ENCODE data around the gene MYLK4.

Gene MYLK4

DNA sequence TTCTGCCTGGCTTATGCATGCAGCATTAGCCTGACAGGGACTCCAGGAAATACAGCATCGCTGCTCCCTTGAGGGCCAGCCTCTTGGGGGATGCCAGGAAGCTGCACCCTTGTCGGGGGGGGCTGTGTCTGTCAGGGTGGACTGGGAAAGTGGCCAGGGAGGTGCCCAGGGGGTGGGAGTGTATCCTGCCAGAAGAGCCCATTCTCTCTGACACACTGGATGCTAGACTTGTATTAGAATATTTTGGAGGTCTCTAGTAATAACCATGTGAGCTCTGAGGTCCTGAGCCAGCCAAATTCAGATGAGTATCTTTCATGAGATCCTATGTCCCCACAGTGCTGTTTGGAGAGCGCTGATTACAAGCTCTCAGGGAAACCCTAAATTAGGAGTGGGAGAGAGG, 89.1 kb downstream of the MYLK4 start:
- no peak for DNase-seq (ENCODE audit: low read depth in 2 of 2)

- DNase-seq (ENCODE audit: low read depth in 2 of 2) = no peak
These were observed 90.8 kb downstream of the MYLK4 start for GRCh38 chr6:2659882-2660281.

DNA sequence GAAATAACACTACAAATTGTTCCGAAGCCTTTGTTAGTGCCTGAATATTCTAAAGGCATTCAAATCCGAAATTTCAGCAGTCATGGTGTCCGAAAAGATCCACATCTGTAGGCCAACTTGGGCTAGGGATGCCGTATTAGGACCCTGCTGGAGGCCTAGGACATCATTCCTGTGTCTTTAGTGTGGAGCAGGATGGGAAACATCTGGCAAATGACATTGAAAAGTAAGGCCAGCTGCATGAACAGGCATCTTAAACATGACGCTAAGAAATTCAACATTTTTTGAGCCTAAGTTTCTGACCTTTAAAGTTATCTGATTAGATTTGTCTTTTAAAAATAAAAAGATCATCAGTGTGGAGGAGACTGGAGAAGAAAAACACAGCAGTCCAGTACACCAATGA, 91.3 kb downstream of the MYLK4 start:
- no peak for DNase-seq (ENCODE audit: low read depth in 2 of 2)

DNA sequence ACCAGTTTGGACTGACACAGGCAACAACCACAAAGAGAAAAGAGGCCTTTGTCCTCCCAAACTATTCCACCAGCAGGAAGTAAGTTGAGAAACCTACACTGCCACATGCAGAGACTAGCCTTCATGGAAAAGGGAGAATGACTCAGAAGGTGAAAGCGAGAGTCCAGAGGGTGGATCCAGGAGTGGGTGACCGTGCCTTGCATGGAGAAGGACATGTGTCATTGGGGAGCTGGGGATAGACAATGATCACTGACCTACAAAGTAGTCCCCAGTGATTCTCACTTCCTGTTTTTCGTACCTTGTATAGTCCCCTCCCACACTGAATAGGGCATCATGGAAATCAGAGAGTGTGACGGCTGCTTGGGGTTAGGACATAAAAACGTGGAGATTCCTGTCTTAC, 91.9 kb downstream of the MYLK4 start:
- no peak for DNase-seq (ENCODE audit: low read depth in 2 of 2)

DNA sequence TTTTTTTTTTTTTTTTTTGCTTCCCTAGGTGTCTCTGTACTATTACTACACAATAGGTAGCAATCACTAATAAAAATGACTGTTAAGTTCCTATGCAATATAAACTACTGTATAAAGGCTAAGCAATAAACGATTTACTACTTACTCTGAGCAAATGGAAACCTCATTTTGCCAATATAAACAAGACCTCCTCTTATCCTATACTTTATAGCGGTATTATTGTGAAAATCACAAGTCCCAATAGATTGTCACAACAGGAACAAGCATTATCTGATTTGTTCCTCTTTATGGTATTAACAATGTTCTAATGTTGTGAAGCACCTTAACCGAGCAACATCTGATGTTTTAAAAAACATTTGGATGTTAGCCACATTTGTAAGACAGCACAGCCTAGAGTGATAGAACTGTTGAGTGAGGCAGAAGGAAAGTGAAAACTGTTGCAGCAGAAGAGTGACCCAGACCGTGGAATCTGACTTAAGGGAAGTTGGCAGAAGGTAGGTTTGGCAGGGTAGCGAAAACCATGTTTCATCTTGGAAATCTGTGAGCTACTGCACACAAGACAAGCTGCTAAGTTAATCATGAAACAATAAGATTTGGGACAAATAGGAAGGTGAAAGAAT, 94.2 kb downstream of the MYLK4 start:
- no peak for DNase-seq (ENCODE audit: low read depth in 2 of 2)

GRCh38 chr6:2655844-2656433, 94.8 kb downstream of the MYLK4 start:
- DNase-seq (ENCODE audit: low read depth in 2 of 2) = no peak

- DNase-seq (ENCODE audit: low read depth in 2 of 2) = no peak
These were observed 97.2 kb downstream of the MYLK4 start for GRCh38 chr6:2653369-2654032.

GRCh38 chr6:2652611-2653010, 98.1 kb downstream of the MYLK4 start:
- no peak for DNase-seq (ENCODE audit: low read depth in 2 of 2)

GRCh38 chr6:2651961-2652360, 98.8 kb downstream of the MYLK4 start:
- DNase-seq (ENCODE audit: low read depth in 2 of 2) = no peak

DNA sequence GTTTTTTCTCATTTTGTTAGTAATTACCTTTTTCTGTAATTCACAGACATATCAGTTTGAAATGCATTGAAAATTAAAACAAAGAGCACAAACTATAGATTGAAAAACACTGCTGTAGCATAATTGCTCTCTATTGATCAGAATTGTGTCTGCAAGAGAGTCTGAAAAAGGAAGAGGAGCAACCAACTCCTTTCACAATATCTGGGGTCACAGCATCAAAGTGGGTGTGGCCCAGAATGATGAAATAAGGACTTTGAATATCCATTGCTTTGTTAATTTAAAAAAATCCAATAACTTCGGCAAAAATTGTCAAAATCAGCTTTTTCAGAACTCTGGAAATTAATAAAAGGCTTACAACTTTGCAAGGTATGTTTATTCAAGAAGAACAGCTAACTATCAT, 99.2 kb downstream of the MYLK4 start:
- DNase-seq (ENCODE audit: low read depth in 2 of 2) = no peak

DNA sequence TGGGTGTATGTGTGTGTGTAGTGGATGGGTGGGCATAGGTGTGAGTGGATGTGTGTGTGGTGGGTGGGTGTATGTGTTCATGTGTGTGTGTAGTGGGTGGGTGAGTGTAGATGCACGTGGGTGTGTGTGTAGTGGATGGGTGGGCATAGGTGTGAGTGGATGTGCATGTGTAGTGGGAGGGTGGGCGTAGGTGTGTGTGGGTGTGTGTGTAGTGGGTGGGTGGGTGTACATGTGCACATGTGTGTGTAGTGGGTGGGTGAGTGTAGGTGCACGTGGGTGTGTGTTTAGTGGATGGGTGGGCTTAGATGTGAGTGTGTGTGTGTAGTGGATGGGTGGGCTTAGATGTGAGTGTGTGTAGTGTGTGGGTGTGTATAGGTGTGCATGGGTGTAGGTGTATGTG, 104.4 kb downstream of the MYLK4 start:
- DNase-seq (ENCODE audit: low read depth in 2 of 2) = no peak

DNA sequence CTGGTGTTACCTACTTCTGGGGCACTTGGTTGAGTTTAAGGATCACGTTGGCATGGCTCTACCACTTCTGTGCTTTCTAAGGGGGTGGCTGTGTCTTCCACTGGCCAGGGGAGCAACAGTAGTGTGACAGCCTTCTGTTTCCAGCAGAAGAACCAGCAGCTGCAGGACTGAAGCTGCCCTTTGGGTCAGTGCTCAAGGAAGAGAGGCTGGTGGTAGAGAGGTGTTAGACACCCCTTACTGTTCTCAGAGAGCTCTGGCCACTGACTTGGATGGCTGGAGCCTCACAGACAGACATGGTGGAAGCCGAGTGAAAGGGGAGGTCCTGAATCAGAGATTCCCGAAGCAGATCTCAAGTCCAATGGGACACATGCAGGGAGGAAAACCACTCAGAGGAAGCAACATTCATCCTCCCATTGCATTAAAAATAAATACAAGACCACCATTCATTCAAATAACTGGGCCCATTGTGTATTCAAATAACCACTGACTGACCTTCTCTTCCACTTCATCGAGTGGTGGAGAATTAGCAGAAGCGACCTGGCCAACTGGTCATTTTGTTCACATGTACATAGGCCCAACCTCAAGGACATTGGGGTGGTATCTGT, 106.7 kb downstream of the MYLK4 start:
- no peak for DNase-seq (ENCODE audit: low read depth in 2 of 2)

GRCh38 chr6:2643130-2643529, 107.6 kb downstream of the MYLK4 start:
- DNase-seq (ENCODE audit: low read depth in 2 of 2) = no peak

DNA sequence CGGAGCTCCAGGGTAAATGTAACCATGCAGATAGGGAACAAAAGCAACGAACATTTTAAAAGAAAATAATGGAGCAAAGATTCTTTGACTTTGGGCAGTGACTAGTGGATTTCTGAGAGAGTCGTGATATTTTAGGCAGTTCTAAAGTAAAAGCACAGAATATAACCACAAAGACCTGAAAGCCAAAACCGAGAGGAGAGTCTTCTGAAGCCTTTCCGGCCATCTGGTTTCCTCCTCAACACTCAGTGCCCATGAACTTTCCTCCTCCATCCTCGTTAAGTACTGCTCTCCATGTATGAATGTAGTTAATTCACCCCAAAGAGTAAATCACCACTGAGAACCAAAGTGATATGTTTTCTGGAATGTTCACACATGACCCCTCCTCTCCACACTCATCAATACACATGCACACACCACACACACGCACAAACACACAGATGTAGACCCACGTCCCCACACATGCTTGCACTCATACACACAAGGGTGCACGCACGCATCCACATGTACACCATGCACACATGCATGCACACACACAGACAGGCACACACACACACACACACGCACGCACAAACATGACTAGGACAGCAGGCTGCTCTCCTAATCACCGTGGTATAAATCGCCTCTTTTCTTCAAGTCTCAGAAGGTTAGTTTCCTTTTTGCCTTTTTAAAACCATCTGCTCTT, 109.5 kb downstream of the MYLK4 start:
- no peak for DNase-seq (ENCODE audit: low read depth in 2 of 2)

GRCh38 chr6:2640551-2640950, 110.2 kb downstream of the MYLK4 start:
- no peak for DNase-seq (ENCODE audit: low read depth in 2 of 2)

DNA sequence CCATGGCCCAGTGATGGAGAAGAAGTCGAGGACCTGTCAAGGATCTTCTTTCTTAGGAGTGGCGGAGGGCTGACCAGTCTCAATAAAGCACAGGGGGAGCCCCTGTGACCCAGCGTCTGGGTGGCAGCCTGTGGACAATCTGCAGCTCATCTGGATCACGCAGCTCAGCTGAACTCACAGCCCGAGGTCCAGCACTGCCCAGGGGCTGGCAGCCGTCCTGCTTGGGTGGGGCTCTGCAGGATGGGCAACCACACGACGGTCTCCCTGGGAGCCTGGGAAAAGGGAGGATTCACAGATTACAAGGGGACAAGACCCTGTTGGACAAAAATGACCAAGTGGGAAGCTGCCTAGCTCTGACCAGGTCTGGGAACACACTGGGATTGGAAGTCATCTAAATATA, 110.8 kb downstream of the MYLK4 start:
- DNase-seq (ENCODE audit: low read depth in 2 of 2) = no peak

DNA sequence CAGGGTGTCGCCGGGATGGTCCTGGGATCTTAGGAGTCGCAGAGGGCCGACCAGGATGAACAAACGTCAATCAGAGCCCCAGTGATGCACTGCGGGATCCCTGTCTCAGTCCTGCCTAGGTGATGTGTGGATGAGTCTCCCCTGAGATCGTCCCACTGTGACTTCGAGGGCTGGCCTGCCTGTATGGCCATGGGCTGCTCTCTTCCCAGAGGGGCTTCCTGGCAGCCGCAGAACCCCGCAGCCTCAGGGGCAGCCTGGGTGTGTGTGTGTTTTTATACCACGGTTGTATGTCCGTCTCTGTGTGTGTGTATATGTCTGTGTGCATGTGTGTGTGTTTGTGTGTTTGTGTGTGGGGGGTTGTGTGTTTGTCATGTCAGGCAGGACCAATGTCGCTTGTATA, 111.6 kb downstream of the MYLK4 start:
- no peak for DNase-seq (ENCODE audit: low read depth in 2 of 2)

DNA sequence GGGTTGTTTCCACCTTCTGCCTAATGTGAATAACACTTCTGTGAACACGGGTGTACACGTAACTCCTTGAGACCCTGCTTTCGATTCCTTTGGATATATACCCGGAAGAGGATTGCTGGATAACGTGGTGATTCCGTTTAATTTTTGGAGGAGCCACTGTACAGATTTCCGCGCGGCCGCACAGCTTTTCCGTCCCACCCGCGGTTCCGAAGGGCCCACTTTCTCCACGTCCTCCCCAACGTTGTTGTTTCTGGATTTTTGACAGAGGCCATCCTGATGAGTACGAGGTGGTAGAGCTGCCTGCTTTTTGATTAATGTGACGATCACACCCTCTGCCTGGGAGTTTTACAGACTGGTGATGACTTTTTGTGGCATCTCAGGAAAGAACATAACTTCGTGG, 114.0 kb downstream of the MYLK4 start:
- DNase-seq (ENCODE audit: low read depth in 2 of 2) = no peak

DNA sequence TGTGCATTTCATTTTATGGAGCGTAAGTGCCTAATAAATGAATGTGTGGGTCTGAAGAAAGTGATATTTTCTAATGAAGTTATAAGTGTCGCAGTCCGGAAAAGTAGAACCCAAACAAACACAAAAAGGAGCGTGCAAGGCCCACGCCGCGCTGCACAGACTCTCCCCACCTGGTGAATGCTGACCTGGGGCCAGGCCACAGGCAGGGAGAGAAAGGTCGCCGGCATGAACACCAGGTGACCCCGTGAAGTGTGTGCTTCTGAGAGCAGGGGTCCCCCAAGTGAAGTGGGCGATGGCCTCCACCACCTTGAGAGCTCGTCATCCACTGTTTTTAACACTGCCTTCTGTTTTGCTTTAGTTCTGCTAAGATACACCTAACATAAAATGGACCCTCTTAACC, 114.8 kb downstream of the MYLK4 start:
- DNase-seq (ENCODE audit: low read depth in 2 of 2) = no peak

GRCh38 chr6:2634139-2634964, 116.4 kb downstream of the MYLK4 start:
- DNase-seq (ENCODE audit: low read depth in 2 of 2) = peak; percentile 72 to 84

- no peak for DNase-seq (ENCODE audit: low read depth in 2 of 2)
These were observed 117.0 kb downstream of the MYLK4 start for GRCh38 chr6:2633736-2634135.
